ENCODE results near the gene NCR3LG1.
"Not testable (repeated sequence)": the region's sequence is repeated elsewhere in the genome, so short reads cannot be mapped to it uniquely, and the experiment has no call there.

NCR3LG1 gene

GRCh38 chr11:17426233-17426632 lies 74.6 kb downstream of the NCR3LG1 start:
- in situ Hi-C loops (cut with MboI; ENCODE audit: low pct_unique_long_range_greater_than_20kb, low sequenced_read_pairs), result not testable (repeated sequence)
- DNase-seq, result peak; percentile 66

All from KBM-7 (cell line).